ENCODE results near the gene FAM3B. TPM values are rescaled to one million over a fixed set of nuclear protein-coding genes. Genes with fewer than 3 reads are reported as not detected.
"Not testable (repeated sequence)": the region's sequence is repeated elsewhere in the genome, so short reads cannot be mapped to it uniquely, and the experiment has no call there.

The FAM3B gene
- total and polyA plus RNA-seq, 8 donors = 7.9 to 31.9 (median 13.0) TPM

DNA sequence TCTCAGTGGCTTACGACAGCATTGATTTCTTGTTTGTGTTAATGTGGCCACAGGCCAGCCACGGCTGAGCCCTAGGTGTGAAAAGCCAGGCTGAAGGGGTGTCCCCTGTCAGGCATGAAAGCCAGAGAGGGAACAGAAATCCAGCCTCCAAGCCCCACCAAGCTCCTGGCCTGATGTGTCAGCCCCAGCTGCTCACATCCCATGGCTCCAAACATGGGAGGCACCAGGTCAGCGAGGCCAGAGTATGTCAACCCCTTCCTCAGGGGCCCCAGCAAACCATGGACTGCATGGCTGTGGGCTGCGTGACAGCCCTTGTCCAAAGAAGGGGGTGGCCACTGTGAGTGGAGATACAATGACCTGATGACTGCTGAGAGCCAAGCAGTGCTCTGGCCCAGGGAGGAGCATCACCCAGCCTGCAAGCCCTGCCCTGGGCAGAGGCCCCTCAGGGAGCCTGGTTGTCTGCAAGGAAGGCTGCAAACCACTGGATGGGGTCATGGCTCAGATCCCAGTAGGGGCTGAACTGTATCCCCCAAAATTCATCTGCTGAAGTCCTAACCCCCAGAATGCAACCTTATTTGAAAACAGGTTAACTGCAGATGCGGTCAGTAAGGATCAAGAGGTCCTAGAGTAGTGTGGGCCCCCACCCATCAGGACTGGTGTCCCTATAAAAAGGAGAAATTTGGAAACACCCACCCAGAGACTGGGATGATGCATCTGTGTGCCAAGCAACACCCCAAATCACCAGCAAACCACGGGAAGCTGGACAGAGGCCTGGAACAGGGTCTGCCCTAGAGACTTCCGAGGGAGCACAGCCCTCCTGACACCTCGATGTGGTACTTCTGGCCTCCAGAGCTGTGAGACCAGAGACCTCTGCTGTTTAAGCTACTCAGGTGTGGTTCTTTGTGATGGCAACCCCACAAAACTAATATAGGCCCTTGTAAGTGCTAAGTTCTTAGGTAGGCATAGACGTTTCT lies 41.9 kb downstream of the FAM3B start:
- intact Hi-C loops (cut with DNase I) = no loop called here
- Histone ChIP-seq H3K4me1 (peaks cover 3 to 24% of the 10 kb centered on the region in 2 donors), H3K9me3 (no peaks in the 10 kb centered on the region), H3K36me3 (no peaks in the 10 kb centered on the region), H3K27me3 (no peaks in the 10 kb centered on the region), H3K4me3 (no peak overlapping the region), H3K27ac (no peak overlapping the region)
- DNase-seq (no peak), ATAC-seq (no peak)
- TF ChIP-seq, protein P1, sequence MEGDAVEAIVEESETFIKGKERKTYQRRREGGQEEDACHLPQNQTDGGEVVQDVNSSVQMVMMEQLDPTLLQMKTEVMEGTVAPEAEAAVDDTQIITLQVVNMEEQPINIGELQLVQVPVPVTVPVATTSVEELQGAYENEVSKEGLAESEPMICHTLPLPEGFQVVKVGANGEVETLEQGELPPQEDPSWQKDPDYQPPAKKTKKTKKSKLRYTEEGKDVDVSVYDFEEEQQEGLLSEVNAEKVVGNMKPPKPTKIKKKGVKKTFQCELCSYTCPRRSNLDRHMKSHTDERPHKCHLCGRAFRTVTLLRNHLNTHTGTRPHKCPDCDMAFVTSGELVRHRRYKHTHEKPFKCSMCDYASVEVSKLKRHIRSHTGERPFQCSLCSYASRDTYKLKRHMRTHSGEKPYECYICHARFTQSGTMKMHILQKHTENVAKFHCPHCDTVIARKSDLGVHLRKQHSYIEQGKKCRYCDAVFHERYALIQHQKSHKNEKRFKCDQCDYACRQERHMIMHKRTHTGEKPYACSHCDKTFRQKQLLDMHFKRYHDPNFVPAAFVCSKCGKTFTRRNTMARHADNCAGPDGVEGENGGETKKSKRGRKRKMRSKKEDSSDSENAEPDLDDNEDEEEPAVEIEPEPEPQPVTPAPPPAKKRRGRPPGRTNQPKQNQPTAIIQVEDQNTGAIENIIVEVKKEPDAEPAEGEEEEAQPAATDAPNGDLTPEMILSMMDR (IDR thresholded peaks at IDR 0.05) = no peak

DNA sequence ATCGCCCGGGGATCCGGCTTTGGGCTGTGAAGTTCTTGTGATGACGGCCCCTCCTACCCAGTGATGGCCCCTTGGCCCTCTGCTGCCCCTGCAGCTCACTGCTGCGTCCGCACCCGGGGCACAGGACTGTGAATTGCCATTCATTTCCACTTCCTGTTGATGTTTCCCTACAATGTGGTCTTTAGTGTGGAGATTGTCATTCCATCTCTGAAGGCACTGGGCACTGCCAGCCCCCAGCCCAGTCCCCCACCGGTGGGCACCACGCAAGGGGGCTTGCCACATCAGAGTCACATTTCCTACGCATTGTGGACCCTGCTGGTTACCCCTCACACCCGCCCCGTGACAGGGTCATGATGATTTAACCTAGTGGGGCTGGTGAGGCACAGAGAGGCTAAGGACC lies 42.7 kb downstream of the FAM3B start:
- TF ChIP-seq, protein P1 (IDR thresholded peaks at IDR 0.05) = no peak
- Histone ChIP-seq H3K9me3 (no peaks in the 10 kb centered on the region), H3K36me3 (no peaks in the 10 kb centered on the region), H3K4me1 (peaks cover 3 to 32% of the 10 kb centered on the region in 2 donors), H3K27me3 (no peaks in the 10 kb centered on the region), H3K4me3 (no peak overlapping the region), H3K27ac (no peak overlapping the region)
- ATAC-seq = no peak
- intact Hi-C loops (cut with DNase I) = no loop called here
- no peak for DNase-seq

DNA sequence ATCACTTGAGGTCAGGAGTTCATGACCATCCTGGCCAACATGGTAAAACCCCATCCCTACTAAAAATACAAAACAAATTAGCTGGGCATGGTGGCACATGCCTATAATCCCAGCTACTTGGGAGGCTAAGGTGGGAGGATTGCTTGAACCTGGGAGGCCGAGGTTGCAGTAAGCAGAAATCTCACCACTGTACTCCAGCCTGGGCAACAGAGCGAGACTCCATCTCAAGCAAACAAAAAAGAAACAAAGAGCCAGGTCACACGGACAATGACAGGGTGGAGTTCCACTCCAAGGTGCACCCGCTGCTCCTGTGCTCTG lies 43.1 kb downstream of the FAM3B start:
- ATAC-seq; intact Hi-C loops (cut with DNase I); H3K27ac ChIP-seq; H3K27me3 ChIP-seq; H3K36me3 ChIP-seq; DNase-seq; H3K4me3 ChIP-seq; H3K9me3 ChIP-seq: not testable (repeated sequence)
- peaks cover 3 to 36% of the 10 kb centered on the region in 2 donors for H3K4me1 ChIP-seq

DNA sequence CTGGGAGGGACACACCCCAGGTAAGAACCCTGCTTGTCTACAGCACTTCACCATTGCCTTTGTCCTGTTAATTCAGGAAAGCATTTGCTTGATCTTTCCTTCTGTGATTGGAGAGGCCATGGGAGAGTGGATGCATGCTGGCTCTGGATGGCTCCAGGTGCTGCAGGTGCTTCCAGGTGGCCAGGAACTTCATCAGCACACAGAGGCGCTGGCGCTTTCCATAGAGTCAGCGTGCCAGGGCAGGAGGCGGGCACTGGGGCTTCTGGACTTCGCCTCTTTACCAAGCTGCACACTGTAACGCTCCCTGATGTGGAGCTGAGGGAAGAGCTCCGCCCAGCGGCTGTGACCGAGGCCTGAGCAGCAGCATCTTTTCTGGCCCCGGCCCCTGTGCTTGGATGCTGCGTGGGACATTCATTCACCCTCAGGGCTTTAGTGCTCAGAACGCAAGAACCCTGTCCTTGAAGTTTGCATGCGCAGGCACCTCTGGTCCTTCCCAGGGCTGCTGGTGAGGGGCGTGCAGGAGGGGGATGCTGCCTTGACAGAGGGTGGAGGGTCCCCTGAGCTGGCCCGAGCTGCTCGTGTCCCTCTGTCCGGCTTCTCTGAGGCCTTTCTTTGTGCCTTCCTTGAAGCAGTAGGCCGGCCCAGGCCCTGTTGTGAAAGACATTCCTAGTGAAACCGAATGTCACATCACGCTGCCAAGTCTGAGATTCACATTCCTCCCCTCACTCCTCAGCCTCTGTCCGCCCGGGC lies 43.6 kb downstream of the FAM3B start:
- Histone ChIP-seq H3K4me3 (no peak overlapping the region), H3K27me3 (no peaks in the 10 kb centered on the region), H3K27ac (peak overlapping the region in 1 of 2 donors; percentile 98), H3K36me3 (no peaks in the 10 kb centered on the region), H3K4me1 (peaks cover 3 to 40% of the 10 kb centered on the region in 2 donors), H3K9me3 (no peaks in the 10 kb centered on the region)
- intact Hi-C loops (cut with DNase I) = no loop called here
- TF ChIP-seq, protein P1 (IDR thresholded peaks at IDR 0.05) = no peak
- ATAC-seq = peak; percentile 8
- peak in 2 of 4 donors; percentile 26 to 52 for DNase-seq

DNA sequence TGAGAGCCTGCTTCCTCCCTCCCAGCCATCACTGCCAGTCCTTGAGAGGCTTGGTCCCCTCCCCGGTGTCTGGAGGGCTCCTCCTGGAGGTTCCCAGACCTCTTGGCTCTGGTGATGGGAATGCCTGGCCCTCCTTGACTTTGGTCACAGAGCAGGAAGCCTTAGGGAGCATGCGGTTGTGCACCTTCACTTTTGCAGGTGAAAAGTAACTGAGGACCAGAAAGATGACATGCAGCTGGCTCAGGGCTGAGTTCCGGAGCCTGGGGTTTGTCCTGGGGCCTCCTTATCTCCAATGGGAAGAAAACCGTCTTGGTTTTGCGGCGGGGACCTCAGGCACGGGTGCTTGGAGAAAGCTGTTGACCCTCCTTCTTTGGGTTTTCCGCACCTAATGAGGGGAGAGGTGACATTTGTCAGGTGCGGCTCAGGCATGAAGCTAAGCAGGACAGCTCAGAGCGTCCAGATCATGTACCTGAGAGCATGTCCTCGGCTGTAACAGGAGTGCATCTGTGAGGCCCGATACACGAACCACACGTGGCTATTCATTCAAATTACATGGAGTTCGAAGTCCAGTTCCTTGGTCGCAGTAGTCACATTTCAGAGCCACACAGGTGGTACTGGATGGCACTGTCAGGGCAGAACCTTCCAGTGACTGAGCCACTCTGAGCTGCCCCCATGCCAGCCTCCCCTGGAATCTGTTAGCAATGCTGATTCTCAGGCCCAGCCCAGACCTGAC lies 44.6 kb downstream of the FAM3B start:
- H3K4me1 ChIP-seq = peaks cover 3 to 49% of the 10 kb centered on the region in 2 donors
- intact Hi-C loops (cut with DNase I) = no loop called here
- no peak for DNase-seq
- TF ChIP-seq, protein P1 (IDR thresholded peaks at IDR 0.05) = no peak
- peak overlapping the region; percentile 72 to 98 for H3K27ac ChIP-seq
- H3K36me3 ChIP-seq = no peaks in the 10 kb centered on the region
- ATAC-seq = no peak
- no peaks in the 10 kb centered on the region for H3K9me3 ChIP-seq
- peak overlapping the region in 1 of 2 donors; percentile 51 for H3K4me3 ChIP-seq
- no peaks in the 10 kb centered on the region for H3K27me3 ChIP-seq

All from left lung (tissue), 10 donors.